ENCODE data around the gene ADAMTS12. TPM values are rescaled to one million over a fixed set of nuclear protein-coding genes. Genes with fewer than 3 reads are reported as not detected.

Gene ADAMTS12
- total and polyA plus RNA-seq, 4 donors = 0.49 to 6.4 (median 2.3) TPM

- H3K9me3 ChIP-seq (ENCODE audit: control insufficient read depth in 4 of 4, low read length in 3 of 4) = no peaks in the 10 kb centered on the region
- H3K4me1 ChIP-seq (ENCODE audit: control insufficient read depth in 4 of 4, insufficient read depth in 4 of 4, low read length in 3 of 4) = no peaks in the 10 kb centered on the region
- WGBS = 64% methylated on average over 3 of the region's 3 CpGs
- H3K27ac ChIP-seq (ENCODE audit: low read depth in 1 of 2, low read length in 2 of 2) = no peak overlapping the region
- no peak overlapping the region for H3K9ac ChIP-seq (ENCODE audit: low read depth in 1 of 2, low read length in 2 of 2)
- H3K27me3 ChIP-seq (ENCODE audit: control insufficient read depth in 4 of 4, insufficient read depth in 4 of 4, low read length in 3 of 4) = no peaks in the 10 kb centered on the region
- TF ChIP-seq TAF1 (conservative IDR thresholded peaks at IDR 0.05) = no peak
- no peak for TF ChIP-seq ATF3 (IDR thresholded peaks at IDR 0.05)
- TF ChIP-seq NR2F2 (IDR thresholded peaks at IDR 0.05) = no peak
- no peak for TF ChIP-seq REST (IDR thresholded peaks at IDR 0.05)
- TF ChIP-seq HNF4A (conservative IDR thresholded peaks at IDR 0.05) = no peak
- no peak for TF ChIP-seq MAX (IDR thresholded peaks at IDR 0.05)
- no peak for TF ChIP-seq FOXA2 (IDR thresholded peaks at IDR 0.05)
- TF ChIP-seq RXRA (IDR thresholded peaks at IDR 0.05) = no peak
- H3K4me3 ChIP-seq (ENCODE audit: low read depth in 1 of 3, low read length in 3 of 3) = no peak overlapping the region
- H3K36me3 ChIP-seq (ENCODE audit: control insufficient read depth in 4 of 4, insufficient read depth in 3 of 4, low read depth in 1 of 4, low read length in 3 of 4) = no peaks in the 10 kb centered on the region
- no peak for DNase-seq (ENCODE audit: low spot score)
These were observed 378.2 kb downstream of the ADAMTS12 start for GRCh38 chr5:33513462-33514185.

- DNase-seq (ENCODE audit: low spot score) = no peak
- Histone ChIP-seq H3K9ac (ENCODE audit: low read depth in 1 of 2, low read length in 2 of 2) (no peak overlapping the region), H3K27ac (ENCODE audit: low read depth in 1 of 2, low read length in 2 of 2) (no peak overlapping the region), H3K4me1 (ENCODE audit: control insufficient read depth in 4 of 4, insufficient read depth in 4 of 4, low read length in 3 of 4) (no peaks in the 10 kb centered on the region), H3K27me3 (ENCODE audit: control insufficient read depth in 4 of 4, insufficient read depth in 4 of 4, low read length in 3 of 4) (no peaks in the 10 kb centered on the region), H3K4me3 (ENCODE audit: low read depth in 1 of 3, low read length in 3 of 3) (no peak overlapping the region), H3K9me3 (ENCODE audit: control insufficient read depth in 4 of 4, low read length in 3 of 4) (no peaks in the 10 kb centered on the region), H3K36me3 (ENCODE audit: control insufficient read depth in 4 of 4, insufficient read depth in 3 of 4, low read depth in 1 of 4, low read length in 3 of 4) (no peaks in the 10 kb centered on the region)
- WGBS = 92% methylated on average over 3 of the region's 3 CpGs
- TF ChIP-seq FOXA1 (IDR thresholded peaks at IDR 0.05) = no peak
- TF ChIP-seq JUND (IDR thresholded peaks at IDR 0.05) = no peak
- TF ChIP-seq NR2F2 (IDR thresholded peaks at IDR 0.05) = no peak
- TF ChIP-seq GABPA (IDR thresholded peaks at IDR 0.05 in 1 of 2, conservative IDR thresholded peaks at IDR 0.05 in 1 of 2) = no peak
- no peak for TF ChIP-seq RAD21 (IDR thresholded peaks at IDR 0.05)
- no peak for TF ChIP-seq CTCF (IDR thresholded peaks at IDR 0.05; ENCODE audit: low read depth, low read length, missing input control)
- no peak for TF ChIP-seq REST (IDR thresholded peaks at IDR 0.05)
- TF ChIP-seq RXRA (IDR thresholded peaks at IDR 0.05) = no peak
- no peak for TF ChIP-seq ATF3 (IDR thresholded peaks at IDR 0.05)
- no peak for TF ChIP-seq FOXA2 (IDR thresholded peaks at IDR 0.05)
- TF ChIP-seq MAX (IDR thresholded peaks at IDR 0.05) = no peak
- TF ChIP-seq EGR1 (IDR thresholded peaks at IDR 0.05; ENCODE audit: low read depth in 2 of 2) = no peak
- TF ChIP-seq ZBTB33 (IDR thresholded peaks at IDR 0.05) = no peak
- TF ChIP-seq TAF1 (conservative IDR thresholded peaks at IDR 0.05) = no peak
- TF ChIP-seq HNF4A (conservative IDR thresholded peaks at IDR 0.05) = no peak
- TF ChIP-seq HNF4G (IDR thresholded peaks at IDR 0.05) = no peak
- no peak for TF ChIP-seq SP1 (IDR thresholded peaks at IDR 0.05)
- no peak for TF ChIP-seq YY1 (IDR thresholded peaks at IDR 0.05)
These were observed 382.8 kb downstream of the ADAMTS12 start for GRCh38 chr5:33509036-33509435.

All from liver (tissue), 9 donors.